GM18858 (cell line): Measurements from ENCODE around the gene ACTG1.

Source experiments
- ATAC-seq: cut with Tn5 transposase; IDR thresholded peaks from one replicate; pipeline ENCODE4 v1.9.1; 2021; ENCODE audit not compliant: unreplicated experiment

Gene ACTG1

GRCh38 chr17:81512562-81513371, at the start of gene ACTG1:
Gene ACTG1, minus strand, starts transcription at chr17:81512799. Its CDS starts 445 bp downstream, at chr17:81512354.
- no peak for ATAC-seq

- no peak for ATAC-seq
These were observed 48.9 kb upstream of the ACTG1 start for GRCh38 chr17:81561494-81561885.

DNA sequence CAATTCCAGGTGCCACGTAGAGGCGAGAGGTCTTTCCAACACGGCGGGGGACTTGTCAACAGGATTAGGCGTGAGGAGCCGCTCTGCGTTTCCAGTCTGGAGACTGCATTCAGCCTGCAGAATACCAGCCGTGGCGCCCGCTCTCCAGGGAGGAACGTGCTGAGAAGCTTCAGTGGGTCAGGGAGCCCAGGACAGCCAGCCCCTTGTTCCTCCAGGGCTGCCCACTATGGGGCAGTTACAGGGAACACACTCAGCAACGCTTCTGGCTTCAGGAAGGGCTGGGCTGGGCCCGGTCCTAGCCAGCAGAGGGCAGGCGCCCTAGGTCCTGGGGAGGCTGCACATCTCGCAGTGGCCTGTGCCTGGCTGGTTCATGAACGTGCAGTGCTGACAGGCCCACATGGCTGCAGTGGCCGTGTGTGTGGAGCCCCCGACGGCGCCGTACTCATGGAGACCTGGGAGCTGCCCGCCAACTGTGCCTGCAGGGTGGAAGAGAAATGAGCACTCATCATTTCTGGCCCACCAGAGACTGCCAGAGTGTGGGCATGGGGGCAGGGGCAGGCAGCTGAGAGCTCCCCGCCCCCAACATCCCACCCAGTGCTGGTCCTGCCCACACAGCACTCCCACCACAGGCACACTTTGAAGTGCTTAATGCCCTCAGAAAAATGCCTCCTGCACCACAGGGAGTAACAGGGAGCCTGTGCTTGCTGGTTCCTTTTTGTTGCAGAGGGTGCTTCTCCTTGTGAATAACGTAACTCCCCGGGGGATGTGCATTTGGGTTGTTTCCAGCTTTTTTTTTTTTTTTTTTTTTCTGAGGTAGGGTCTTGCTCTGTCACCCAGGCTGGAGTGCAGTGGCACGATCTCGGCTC, 46.6 kb upstream of the ACTG1 start:
- no peak for ATAC-seq

- ATAC-seq = no peak
These were observed 45.5 kb upstream of the ACTG1 start for GRCh38 chr17:81558115-81558468.

DNA sequence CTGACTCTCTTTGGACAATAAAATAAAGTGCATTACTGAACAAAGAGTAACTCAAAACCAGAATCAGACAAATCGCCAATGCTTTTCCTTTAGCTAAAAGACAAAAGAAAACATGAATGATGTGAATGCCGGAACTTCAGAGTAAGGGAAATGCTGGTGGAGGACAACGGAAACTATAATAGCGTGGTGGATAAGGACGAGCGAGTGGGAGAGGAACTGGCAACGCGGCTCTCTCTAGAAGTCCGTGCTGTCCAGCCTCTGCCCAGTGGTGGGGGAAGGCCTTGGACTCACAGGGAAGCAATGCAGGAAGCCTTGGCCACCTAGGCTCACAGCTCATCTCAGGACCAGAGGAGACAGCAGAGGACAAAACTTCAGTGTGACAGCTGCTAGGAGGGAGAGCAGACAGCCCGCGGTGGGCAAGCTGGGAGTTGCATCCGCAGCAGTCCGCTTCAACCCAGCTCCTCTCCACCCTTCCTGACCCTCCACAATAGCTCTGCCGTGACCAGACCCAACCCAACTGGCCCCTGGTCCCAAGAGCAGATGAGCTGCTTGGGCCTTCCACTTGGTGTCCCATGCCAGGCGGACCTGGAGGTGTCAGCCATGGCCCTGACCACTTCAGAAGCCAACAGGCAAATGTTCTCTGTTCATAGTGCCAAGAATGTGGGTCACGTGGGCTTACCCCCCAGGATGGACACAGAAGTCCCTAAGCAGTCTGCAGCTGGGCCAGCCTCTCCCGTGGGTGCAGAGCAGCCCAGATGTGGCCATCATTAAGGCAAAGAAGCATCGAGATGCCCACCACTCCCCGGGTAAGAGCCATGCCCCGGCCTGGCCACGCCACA, 44.9 kb upstream of the ACTG1 start:
- no peak for ATAC-seq

GRCh38 chr17:81556863-81557262, 44.3 kb upstream of the ACTG1 start:
- no peak for ATAC-seq

DNA sequence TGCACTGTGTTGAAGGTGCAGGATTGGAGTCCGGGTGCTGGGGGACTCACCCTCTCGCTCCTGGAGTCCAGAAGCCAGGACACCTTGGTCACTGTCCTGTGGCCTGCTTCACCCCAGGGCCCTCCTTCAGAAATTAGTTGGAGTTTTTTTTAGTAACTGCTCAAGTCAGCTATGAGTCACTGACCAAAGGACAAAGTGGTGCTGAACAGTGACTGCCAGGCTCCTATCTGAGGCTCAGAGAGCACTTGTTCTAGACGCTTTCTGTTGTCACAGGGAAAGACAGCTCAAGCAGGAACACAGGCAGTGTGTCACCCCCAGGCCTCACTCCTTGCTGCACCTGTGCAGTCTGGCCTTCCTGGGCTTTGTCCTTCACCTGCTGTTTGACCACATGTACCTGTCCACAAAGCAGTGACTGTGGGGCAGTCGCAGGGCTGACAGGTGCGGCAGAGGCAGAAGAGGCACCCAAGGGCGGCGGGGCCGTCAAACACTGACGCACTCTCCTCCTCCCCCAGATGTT, 43.6 kb upstream of the ACTG1 start:
- no peak for ATAC-seq

- ATAC-seq = no peak
These were observed 41.1 kb upstream of the ACTG1 start for GRCh38 chr17:81553616-81554181.

GRCh38 chr17:81553018-81553615, 40.5 kb upstream of the ACTG1 start:
- no peak for ATAC-seq

GRCh38 chr17:81552244-81553017, 39.8 kb upstream of the ACTG1 start, which contains the start of gene FAAP100:
Gene FAAP100, minus strand, starts transcription at chr17:81552353. Its CDS starts 23 bp downstream, at chr17:81552330.
- ATAC-seq = no peak

DNA sequence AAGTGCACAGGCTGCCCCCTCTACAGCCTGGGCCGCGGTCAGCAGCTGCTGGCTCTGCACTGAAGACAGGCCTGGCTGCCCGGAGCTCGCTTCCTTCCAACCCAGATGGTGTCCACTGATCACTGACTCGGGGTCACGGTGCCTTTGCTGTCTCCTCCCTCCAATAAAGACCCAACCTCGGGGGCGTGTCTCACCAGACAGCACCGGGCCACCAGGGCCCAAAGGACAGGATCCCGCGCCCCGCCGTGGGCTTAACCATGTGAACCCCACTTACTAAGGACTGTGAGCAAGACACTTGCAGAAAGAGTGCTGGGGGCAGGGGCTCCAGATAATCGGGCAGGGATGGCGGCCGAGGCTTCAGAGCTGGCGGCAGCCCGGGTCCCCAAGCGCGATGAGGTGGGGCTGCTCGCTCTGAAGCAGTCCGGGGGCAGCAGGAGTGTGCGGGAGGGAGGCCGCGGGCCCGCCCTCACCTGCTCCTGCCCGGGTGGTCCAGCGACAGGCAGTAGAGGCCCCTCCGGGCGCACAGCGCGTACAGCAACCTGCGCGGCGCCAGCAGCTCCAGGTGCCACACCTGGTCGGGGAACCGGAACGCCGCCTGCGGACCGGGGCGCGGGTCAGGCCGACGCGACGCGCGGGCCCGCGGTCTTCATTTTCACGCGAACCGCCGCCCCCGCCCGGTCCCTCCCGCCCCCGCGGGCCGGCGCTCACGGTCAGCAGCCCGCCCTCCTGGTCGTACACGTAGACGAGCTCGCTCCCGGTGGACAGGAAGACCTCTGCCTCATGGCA, 39.1 kb upstream of the ACTG1 start:
- ATAC-seq = no peak

DNA sequence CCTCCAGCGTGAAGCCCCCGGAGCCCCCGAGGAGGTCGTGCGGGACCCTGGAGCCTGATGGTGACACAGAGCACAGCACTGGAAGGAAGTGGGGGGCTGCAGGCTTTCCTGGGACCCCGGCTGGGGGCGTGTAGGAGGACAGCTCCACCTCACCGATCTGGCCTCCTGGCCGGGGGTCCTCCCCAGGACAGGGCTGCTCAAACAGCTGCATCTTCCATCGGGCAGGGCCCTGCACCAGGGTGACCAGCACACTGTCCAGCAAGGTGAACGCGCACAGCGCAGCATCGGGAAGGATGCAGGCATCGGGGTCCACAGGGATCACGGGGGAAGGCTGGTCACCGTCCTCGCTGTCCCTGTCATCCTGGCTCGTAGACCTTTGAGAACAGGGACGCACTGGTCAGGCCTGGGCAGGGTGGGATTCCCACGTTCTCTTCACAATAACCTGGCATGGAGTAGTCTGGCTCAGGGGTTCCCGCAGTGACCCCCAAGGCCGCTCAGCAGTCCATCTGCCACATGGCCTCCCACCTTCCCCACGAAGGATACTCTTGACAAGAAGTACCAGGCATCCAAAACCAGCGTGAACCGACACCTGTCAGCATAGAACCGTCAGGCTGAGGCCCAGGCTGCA, 38.3 kb upstream of the ACTG1 start:
- ATAC-seq = no peak

- no peak for ATAC-seq
These were observed 37.7 kb upstream of the ACTG1 start for GRCh38 chr17:81550285-81550684.

- ATAC-seq = no peak
These were observed 37.2 kb upstream of the ACTG1 start for GRCh38 chr17:81549826-81550225.

GRCh38 chr17:81549031-81549557, 36.5 kb upstream of the ACTG1 start:
- ATAC-seq = no peak

GRCh38 chr17:81547614-81547982, 35.0 kb upstream of the ACTG1 start:
- no peak for ATAC-seq

GRCh38 chr17:81546906-81547613, 34.5 kb upstream of the ACTG1 start:
- no peak for ATAC-seq
